ENCODE data around the gene NXPH2.

The NXPH2 gene

GRCh38 chr2:138713069-138713496 is 67.1 kb downstream of the NXPH2 start:
- Histone ChIP-seq H3K27ac (ENCODE audit: insufficient read depth in 1 of 2, low read depth in 1 of 2, low read length in 2 of 2, poor library complexity in 1 of 2, severe bottlenecking in 2 of 2) (no peak overlapping the region), H3K9me3 (ENCODE audit: control extremely low read depth in 1 of 5, control insufficient read depth in 4 of 5, insufficient read depth in 2 of 5, low read depth in 1 of 5, low read length in 4 of 5) (no peaks in the 10 kb centered on the region), H3K4me3 (ENCODE audit: control insufficient read depth in 1 of 7, extremely low read depth in 1 of 7, insufficient read depth in 4 of 7, low read depth in 2 of 7, low read length in 6 of 7) (no peak overlapping the region), H3K36me3 (ENCODE audit: control insufficient read depth in 4 of 4, insufficient read depth in 4 of 4, low read length in 3 of 4) (peaks cover 0 to 2% (median 0%) of the 10 kb centered on the region in 4 experiments), H3K27me3 (replicated peaks in 2 of 5; ENCODE audit: control insufficient read depth in 4 of 5, insufficient read depth in 5 of 5, low read length in 4 of 5) (no peaks in the 10 kb centered on the region), H3K4me1 (ENCODE audit: control extremely low read depth in 1 of 4, control insufficient read depth in 4 of 4, insufficient read depth in 4 of 4, low read length in 3 of 4) (no peaks in the 10 kb centered on the region)
- WGBS (ENCODE audit: insufficient coverage): 100% methylated on average over 3 of the region's 5 CpGs
- ChIA-PET POLR2A (no interaction called here), CTCF (interaction anchor here (1.5 kb wide), 1 partner anchor 74 kb away, joined by 5 read pairs; no protein-coding TSS in a partner anchor)
- DNase-seq: no peak

GRCh38 chr2:138712212-138712979 is 67.8 kb downstream of the NXPH2 start:
- Histone ChIP-seq H3K36me3 (ENCODE audit: control insufficient read depth in 4 of 4, insufficient read depth in 4 of 4, low read length in 3 of 4) (peaks cover 0 to 2% (median 0%) of the 10 kb centered on the region in 4 experiments), H3K4me3 (ENCODE audit: control insufficient read depth in 1 of 7, extremely low read depth in 1 of 7, insufficient read depth in 4 of 7, low read depth in 2 of 7, low read length in 6 of 7) (no peak overlapping the region), H3K27me3 (replicated peaks in 2 of 5; ENCODE audit: control insufficient read depth in 4 of 5, insufficient read depth in 5 of 5, low read length in 4 of 5) (no peaks in the 10 kb centered on the region), H3K4me1 (ENCODE audit: control extremely low read depth in 1 of 4, control insufficient read depth in 4 of 4, insufficient read depth in 4 of 4, low read length in 3 of 4) (no peaks in the 10 kb centered on the region), H3K27ac (ENCODE audit: insufficient read depth in 1 of 2, low read depth in 1 of 2, low read length in 2 of 2, poor library complexity in 1 of 2, severe bottlenecking in 2 of 2) (no peak overlapping the region), H3K9me3 (ENCODE audit: control extremely low read depth in 1 of 5, control insufficient read depth in 4 of 5, insufficient read depth in 2 of 5, low read depth in 1 of 5, low read length in 4 of 5) (no peaks in the 10 kb centered on the region)
- DNase-seq: no peak
- ChIA-PET CTCF (no interaction called here), POLR2A (no interaction called here)
- 85% methylated on average over 2 of the region's 4 CpGs for WGBS (ENCODE audit: insufficient coverage)

- DNase-seq: no peak
- no peaks in the 10 kb centered on the region for H3K27me3 ChIP-seq (replicated peaks in 2 of 5; ENCODE audit: control insufficient read depth in 4 of 5, insufficient read depth in 5 of 5, low read length in 4 of 5)
- ChIA-PET POLR2A (no interaction called here), CTCF (no interaction called here)
- peaks cover 0 to 2% (median 0%) of the 10 kb centered on the region in 4 experiments for H3K36me3 ChIP-seq (ENCODE audit: control insufficient read depth in 4 of 4, insufficient read depth in 4 of 4, low read length in 3 of 4)
- no peak overlapping the region for H3K4me3 ChIP-seq (ENCODE audit: control insufficient read depth in 1 of 7, extremely low read depth in 1 of 7, insufficient read depth in 4 of 7, low read depth in 2 of 7, low read length in 6 of 7)
- no peak overlapping the region for H3K27ac ChIP-seq (ENCODE audit: insufficient read depth in 1 of 2, low read depth in 1 of 2, low read length in 2 of 2, poor library complexity in 1 of 2, severe bottlenecking in 2 of 2)
- no peaks in the 10 kb centered on the region for H3K4me1 ChIP-seq (ENCODE audit: control extremely low read depth in 1 of 4, control insufficient read depth in 4 of 4, insufficient read depth in 4 of 4, low read length in 3 of 4)
- no peaks in the 10 kb centered on the region for H3K9me3 ChIP-seq (ENCODE audit: control extremely low read depth in 1 of 5, control insufficient read depth in 4 of 5, insufficient read depth in 2 of 5, low read depth in 1 of 5, low read length in 4 of 5)
- WGBS (ENCODE audit: insufficient coverage): 100% methylated on average over 3 of the region's 3 CpGs
Measured at GRCh38 chr2:138711812-138712211, 68.4 kb downstream of the NXPH2 start.

GRCh38 chr2:138708682-138709241 is 71.4 kb downstream of the NXPH2 start:
- Histone ChIP-seq H3K27me3 (replicated peaks in 2 of 5; ENCODE audit: control insufficient read depth in 4 of 5, insufficient read depth in 5 of 5, low read length in 4 of 5) (no peaks in the 10 kb centered on the region), H3K9me3 (ENCODE audit: control extremely low read depth in 1 of 5, control insufficient read depth in 4 of 5, insufficient read depth in 2 of 5, low read depth in 1 of 5, low read length in 4 of 5) (no peaks in the 10 kb centered on the region), H3K4me3 (ENCODE audit: control insufficient read depth in 1 of 7, extremely low read depth in 1 of 7, insufficient read depth in 4 of 7, low read depth in 2 of 7, low read length in 6 of 7) (no peak overlapping the region), H3K27ac (ENCODE audit: insufficient read depth in 1 of 2, low read depth in 1 of 2, low read length in 2 of 2, poor library complexity in 1 of 2, severe bottlenecking in 2 of 2) (no peak overlapping the region), H3K36me3 (ENCODE audit: control insufficient read depth in 4 of 4, insufficient read depth in 4 of 4, low read length in 3 of 4) (no peaks in the 10 kb centered on the region), H3K4me1 (ENCODE audit: control extremely low read depth in 1 of 4, control insufficient read depth in 4 of 4, insufficient read depth in 4 of 4, low read length in 3 of 4) (no peaks in the 10 kb centered on the region)
- no peak for DNase-seq
- 98% methylated on average over 5 of the region's 5 CpGs for WGBS (ENCODE audit: insufficient coverage)
- CTCF ChIA-PET: interaction anchor here (0.5 to 1.2 kb wide), 2 partner anchors 10 to 104 kb away, joined by 3 read pairs; no protein-coding TSS in a partner anchor
- POLR2A ChIA-PET: no interaction called here

- no peaks in the 10 kb centered on the region for H3K27me3 ChIP-seq (replicated peaks in 2 of 5; ENCODE audit: control insufficient read depth in 4 of 5, insufficient read depth in 5 of 5, low read length in 4 of 5)
- H3K27ac ChIP-seq (ENCODE audit: insufficient read depth in 1 of 2, low read depth in 1 of 2, low read length in 2 of 2, poor library complexity in 1 of 2, severe bottlenecking in 2 of 2): no peak overlapping the region
- DNase-seq: no peak
- no peaks in the 10 kb centered on the region for H3K4me1 ChIP-seq (ENCODE audit: control extremely low read depth in 1 of 4, control insufficient read depth in 4 of 4, insufficient read depth in 4 of 4, low read length in 3 of 4)
- ChIA-PET CTCF (no interaction called here), POLR2A (interaction anchor here (0.7 kb wide), 1 partner anchor 245 kb away, joined by 6 read pairs; no protein-coding TSS in a partner anchor)
- H3K9me3 ChIP-seq (ENCODE audit: control extremely low read depth in 1 of 5, control insufficient read depth in 4 of 5, insufficient read depth in 2 of 5, low read depth in 1 of 5, low read length in 4 of 5): no peaks in the 10 kb centered on the region
- no peak overlapping the region for H3K4me3 ChIP-seq (ENCODE audit: control insufficient read depth in 1 of 7, extremely low read depth in 1 of 7, insufficient read depth in 4 of 7, low read depth in 2 of 7, low read length in 6 of 7)
- H3K36me3 ChIP-seq (ENCODE audit: control insufficient read depth in 4 of 4, insufficient read depth in 4 of 4, low read length in 3 of 4): no peaks in the 10 kb centered on the region
Measured at GRCh38 chr2:138707392-138708074, 72.7 kb downstream of the NXPH2 start.

GRCh38 chr2:138703242-138703641 is 76.9 kb downstream of the NXPH2 start:
- no peaks in the 10 kb centered on the region for H3K36me3 ChIP-seq (ENCODE audit: control insufficient read depth in 4 of 4, insufficient read depth in 4 of 4, low read length in 3 of 4)
- no peak overlapping the region for H3K27ac ChIP-seq (ENCODE audit: insufficient read depth in 1 of 2, low read depth in 1 of 2, low read length in 2 of 2, poor library complexity in 1 of 2, severe bottlenecking in 2 of 2)
- no peak for DNase-seq
- CTCF ChIA-PET: interaction anchor here (1.1 to 1.2 kb wide), 2 partner anchors 16 to 23 kb away, joined by 3 read pairs; no protein-coding TSS in a partner anchor
- POLR2A ChIA-PET: no interaction called here
- H3K4me3 ChIP-seq (ENCODE audit: control insufficient read depth in 1 of 7, extremely low read depth in 1 of 7, insufficient read depth in 4 of 7, low read depth in 2 of 7, low read length in 6 of 7): no peak overlapping the region
- H3K4me1 ChIP-seq (ENCODE audit: control extremely low read depth in 1 of 4, control insufficient read depth in 4 of 4, insufficient read depth in 4 of 4, low read length in 3 of 4): no peaks in the 10 kb centered on the region
- no peaks in the 10 kb centered on the region for H3K9me3 ChIP-seq (ENCODE audit: control extremely low read depth in 1 of 5, control insufficient read depth in 4 of 5, insufficient read depth in 2 of 5, low read depth in 1 of 5, low read length in 4 of 5)
- 100% methylated on average over 2 of the region's 2 CpGs for WGBS (ENCODE audit: insufficient coverage)
- no peaks in the 10 kb centered on the region for H3K27me3 ChIP-seq (replicated peaks in 2 of 5; ENCODE audit: control insufficient read depth in 4 of 5, insufficient read depth in 5 of 5, low read length in 4 of 5)

- ChIA-PET CTCF (no interaction called here), POLR2A (no interaction called here)
- WGBS (ENCODE audit: insufficient coverage): 100% methylated on average over 1 of the region's 8 CpGs
- H3K27me3 ChIP-seq (replicated peaks in 2 of 5; ENCODE audit: control insufficient read depth in 4 of 5, insufficient read depth in 5 of 5, low read length in 4 of 5): no peaks in the 10 kb centered on the region
- no peaks in the 10 kb centered on the region for H3K36me3 ChIP-seq (ENCODE audit: control insufficient read depth in 4 of 4, insufficient read depth in 4 of 4, low read length in 3 of 4)
- DNase-seq: peak in 2 of 3 donors; percentile 29 to 42
- no peaks in the 10 kb centered on the region for H3K9me3 ChIP-seq (ENCODE audit: control extremely low read depth in 1 of 5, control insufficient read depth in 4 of 5, insufficient read depth in 2 of 5, low read depth in 1 of 5, low read length in 4 of 5)
- no peak overlapping the region for H3K27ac ChIP-seq (ENCODE audit: insufficient read depth in 1 of 2, low read depth in 1 of 2, low read length in 2 of 2, poor library complexity in 1 of 2, severe bottlenecking in 2 of 2)
- no peak overlapping the region for H3K4me3 ChIP-seq (ENCODE audit: control insufficient read depth in 1 of 7, extremely low read depth in 1 of 7, insufficient read depth in 4 of 7, low read depth in 2 of 7, low read length in 6 of 7)
- no peaks in the 10 kb centered on the region for H3K4me1 ChIP-seq (ENCODE audit: control extremely low read depth in 1 of 4, control insufficient read depth in 4 of 4, insufficient read depth in 4 of 4, low read length in 3 of 4)
Measured at GRCh38 chr2:138700716-138701115, 79.5 kb downstream of the NXPH2 start.
